Glutamatergic neuron (in vitro differentiated cells): ENCODE results near the gene TRPV4. TPM values are rescaled to one million over a fixed set of nuclear protein-coding genes. Genes with fewer than 3 reads are reported as not detected.

Experiments used
- DNase-seq: peaks from one replicate; pipeline ENCODE4 v3.0.0; 2022
- H3K27ac Mint-ChIP-seq: one replicate; pipeline ENCODE4 v1.8.0; 2020; ENCODE audit warnings: mild to moderate bottlenecking, mixed read lengths, inconsistent platforms; ENCODE audit not compliant: unreplicated experiment
- H3K27me3 Mint-ChIP-seq: one replicate; pipeline ENCODE4 v1.8.0; 2020; ENCODE audit warnings: mild to moderate bottlenecking, moderate library complexity, mixed read lengths, inconsistent platforms; ENCODE audit not compliant: unreplicated experiment
- H3K36me3 Mint-ChIP-seq: one replicate; pipeline ENCODE4 v1.8.0; 2020; ENCODE audit warnings: mild to moderate bottlenecking, mixed read lengths, inconsistent platforms; ENCODE audit not compliant: unreplicated experiment
- H3K4me1 Mint-ChIP-seq: one replicate; pipeline ENCODE4 v1.8.0; 2020; ENCODE audit warnings: mild to moderate bottlenecking, low read depth, mixed read lengths, inconsistent platforms; ENCODE audit not compliant: unreplicated experiment
- H3K4me3 Mint-ChIP-seq: one replicate; pipeline ENCODE4 v1.8.0; 2020; ENCODE audit warnings: mild to moderate bottlenecking, mixed read lengths, inconsistent platforms; ENCODE audit not compliant: unreplicated experiment
- H3K9me3 Mint-ChIP-seq: one replicate; pipeline ENCODE4 v1.8.0; 2020; ENCODE audit warnings: mild to moderate bottlenecking, moderate library complexity, mixed read lengths, inconsistent platforms; ENCODE audit not compliant: unreplicated experiment
- CTCF ChIP-seq: fragments of 200-600 bp; sonication (generic); IDR thresholded peaks from one replicate; pipeline ENCODE4 v1.5.0; 2021; ENCODE audit not compliant: partially characterized antibody, unreplicated experiment
- total RNA-seq: library from RNA; stranded (reverse); fragmentation: NEBNext Ultra II Directional; extraction: Animal tissue kit (Norgen Biotek cat#: 25700); gene quantifications from one replicate; pipeline ENCODE4 v1.2.1, GENCODE V29; 2021; ENCODE audit not compliant: unreplicated experiment

TRPV4 gene
- total RNA-seq, 1 donor from 2014 or later = 0.17 TPM

GRCh38 chr12:109816870-109817269 is 16.3 kb downstream of the TRPV4 start:
- no peak overlapping the region for H3K4me3 Mint-ChIP-seq
- H3K27me3 Mint-ChIP-seq = peaks cover 3% of the 10 kb centered on the region
- no peaks in the 10 kb centered on the region for H3K4me1 Mint-ChIP-seq
- no peaks in the 10 kb centered on the region for H3K36me3 Mint-ChIP-seq
- H3K27ac Mint-ChIP-seq = no peak overlapping the region
- no peak for DNase-seq
- no peak for TF ChIP-seq CTCF
- peaks cover 3% of the 10 kb centered on the region for H3K9me3 Mint-ChIP-seq

- Mint-ChIP-seq H3K4me1 (peaks cover 2% of the 10 kb centered on the region), H3K27me3 (peaks cover 3% of the 10 kb centered on the region), H3K9me3 (peaks cover 3% of the 10 kb centered on the region), H3K36me3 (no peaks in the 10 kb centered on the region), H3K27ac (no peak overlapping the region), H3K4me3 (no peak overlapping the region)
- DNase-seq = no peak
- TF ChIP-seq CTCF = no peak
Observed at GRCh38 chr12:109815757-109816617, 17.2 kb downstream of the TRPV4 start.

GRCh38 chr12:109815225-109815624 is 18.0 kb downstream of the TRPV4 start:
- no peak for TF ChIP-seq CTCF
- Mint-ChIP-seq H3K27ac (no peak overlapping the region), H3K36me3 (no peaks in the 10 kb centered on the region), H3K9me3 (peaks cover 3% of the 10 kb centered on the region), H3K27me3 (peaks cover 3% of the 10 kb centered on the region), H3K4me1 (peaks cover 2% of the 10 kb centered on the region), H3K4me3 (no peak overlapping the region)
- DNase-seq = no peak

GRCh38 chr12:109814600-109815150 is 18.5 kb downstream of the TRPV4 start:
- no peak overlapping the region for H3K27ac Mint-ChIP-seq

More at GRCh38 chr12:109814600-109815150, 18.5 kb downstream of the TRPV4 start:
- no peak for DNase-seq
- H3K27me3 Mint-ChIP-seq = no peaks in the 10 kb centered on the region
- TF ChIP-seq CTCF = no peak
- peaks cover 2% of the 10 kb centered on the region for H3K4me1 Mint-ChIP-seq
- H3K4me3 Mint-ChIP-seq = no peak overlapping the region
- H3K9me3 Mint-ChIP-seq = peaks cover 3% of the 10 kb centered on the region
- H3K36me3 Mint-ChIP-seq = no peaks in the 10 kb centered on the region
